Measurements from ENCODE around the gene ZNF202.
"Not testable (repeated sequence)": the region's sequence is repeated elsewhere in the genome, so short reads cannot be mapped to it uniquely, and the experiment has no call there.

ZNF202 gene

GRCh38 chr11:123741159-123742030 lies at the start of gene ZNF202:
TSS of gene ZNF202 (minus strand) at chr11:123741660. CDS start at chr11:123730888, 10,772 bp downstream.
- DNase-seq, result peak; percentile 77

DNA sequence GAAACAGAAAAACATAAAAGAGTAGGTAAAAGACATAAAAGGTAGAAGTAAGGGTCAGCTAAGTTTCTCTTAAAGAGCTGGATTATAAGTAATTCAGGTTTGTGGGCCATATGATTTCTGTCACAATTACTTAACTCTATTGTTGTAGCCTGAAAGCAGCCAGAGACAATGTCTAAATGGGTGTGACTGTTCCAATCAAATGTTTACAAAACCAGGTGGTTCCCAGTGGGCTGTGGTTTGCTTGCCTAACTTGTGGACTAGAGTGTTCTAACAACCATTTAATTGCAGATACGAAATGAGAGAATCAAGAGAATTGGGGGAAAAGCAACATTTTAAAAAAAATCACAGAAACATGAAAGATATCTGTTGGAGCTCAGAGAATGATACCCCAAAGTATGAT lies 42.1 kb upstream of the ZNF202 start:
- no peak for DNase-seq

GRCh38 chr11:123778511-123778910 lies 37.1 kb upstream of the ZNF202 start:
- DNase-seq, result no peak

GRCh38 chr11:123775715-123776549 lies 34.5 kb upstream of the ZNF202 start:
- DNase-seq, result no peak

- DNase-seq, result no peak
Observed at GRCh38 chr11:123775289-123775688, 33.8 kb upstream of the ZNF202 start.

DNA sequence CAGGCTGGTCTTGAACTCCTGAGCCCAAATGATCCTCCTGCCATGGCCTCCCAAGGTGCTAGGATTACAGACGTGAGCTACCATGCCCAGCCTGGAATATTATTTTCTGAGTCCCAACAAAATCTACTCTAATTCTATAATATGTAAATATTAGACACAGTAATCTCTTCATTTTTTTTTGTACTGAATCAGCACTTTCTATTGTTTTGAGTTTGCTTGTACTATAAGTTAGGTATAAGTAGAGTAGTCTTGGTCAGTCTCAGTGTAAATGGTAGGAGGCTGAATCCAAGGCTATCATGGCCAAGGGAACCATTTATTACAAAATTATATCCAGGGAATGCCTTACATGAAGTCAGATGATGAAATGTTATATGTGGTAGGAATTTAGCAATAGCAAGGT lies 32.5 kb upstream of the ZNF202 start:
- DNase-seq, result no peak

DNA sequence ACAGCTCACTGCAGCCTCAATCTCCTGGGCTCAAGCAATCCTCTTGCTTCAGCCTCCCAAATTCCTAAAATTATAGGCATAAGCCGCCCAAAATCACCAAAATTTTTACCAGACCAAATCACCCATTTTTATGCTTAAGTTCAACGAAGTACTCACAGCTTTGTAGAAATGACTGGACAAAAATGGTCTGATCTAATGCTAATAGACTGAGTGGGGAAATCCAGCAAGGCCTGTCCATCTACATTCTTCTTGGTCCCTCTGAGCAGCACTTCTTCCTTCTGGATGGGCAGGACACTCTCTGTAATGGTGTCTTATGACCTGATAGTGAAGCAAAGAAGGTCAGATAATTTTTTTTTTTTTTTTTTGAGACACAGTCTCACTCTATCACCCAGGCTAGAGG lies 31.6 kb upstream of the ZNF202 start:
- DNase-seq, result no peak

DNA sequence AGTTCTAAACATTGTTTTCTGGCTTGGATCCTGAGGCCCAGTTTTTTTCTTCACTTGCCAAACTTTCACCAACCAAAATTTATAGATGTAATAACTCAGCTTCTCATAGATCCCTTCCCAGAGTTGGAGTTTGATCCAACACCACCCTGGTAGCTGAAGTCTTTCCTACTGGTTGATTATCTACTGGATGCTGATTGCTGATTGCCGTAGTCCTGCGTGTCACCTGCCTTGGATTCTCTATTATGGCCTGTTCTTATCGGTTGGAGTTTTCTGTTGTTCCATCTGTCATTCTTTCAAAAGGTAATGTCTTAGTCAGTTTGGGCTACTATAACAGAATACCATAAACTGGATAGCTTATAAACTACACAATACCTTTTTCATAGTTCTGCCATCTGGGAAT lies 30.2 kb upstream of the ZNF202 start:
- no peak for DNase-seq

DNA sequence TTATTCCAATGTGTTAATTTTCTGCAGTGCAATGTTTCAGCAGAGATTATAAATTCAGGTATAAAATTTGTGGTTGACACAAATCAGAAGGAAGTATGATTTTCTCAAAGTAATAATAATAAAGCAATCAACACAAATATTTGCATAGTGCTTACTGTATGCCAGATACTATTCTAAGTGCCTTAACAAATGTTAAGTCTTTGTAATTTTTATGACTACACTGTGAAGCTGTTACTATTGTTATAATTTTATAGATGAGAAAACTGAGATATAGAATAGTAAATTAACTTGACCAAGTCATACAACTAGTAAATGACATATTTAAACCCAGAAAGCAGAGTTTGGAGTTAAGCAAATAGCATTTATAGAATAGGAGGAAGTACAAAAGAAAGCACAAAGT lies 29.3 kb upstream of the ZNF202 start:
- DNase-seq, result no peak

GRCh38 chr11:123765601-123766000 lies 24.1 kb upstream of the ZNF202 start:
- no peak for DNase-seq

- no peak for DNase-seq
Observed at GRCh38 chr11:123762422-123762821, 21.0 kb upstream of the ZNF202 start.

GRCh38 chr11:123760894-123761293 lies 19.4 kb upstream of the ZNF202 start:
- no peak for DNase-seq

DNA sequence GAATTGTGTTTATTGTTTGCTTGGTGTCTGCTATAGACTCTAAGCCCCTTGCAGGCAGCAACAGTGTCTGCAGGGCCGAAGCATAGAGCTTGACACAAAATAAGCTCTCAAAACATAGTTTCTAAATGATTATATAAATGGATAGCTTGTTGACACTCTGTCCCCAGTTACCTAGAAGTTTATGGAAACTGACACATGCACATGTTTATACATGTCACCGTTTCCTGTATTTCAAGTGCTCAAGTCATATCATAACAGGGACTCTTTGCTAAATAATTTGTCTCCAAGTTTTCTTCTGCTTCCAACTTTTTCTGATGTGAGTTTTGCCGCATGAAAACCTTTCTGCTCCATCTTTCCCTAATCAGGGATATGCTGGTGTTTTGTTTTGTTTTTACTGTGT lies 16.5 kb upstream of the ZNF202 start:
- no peak for DNase-seq

- no peak for DNase-seq
Observed at GRCh38 chr11:123755813-123756212, 14.4 kb upstream of the ZNF202 start.

DNA sequence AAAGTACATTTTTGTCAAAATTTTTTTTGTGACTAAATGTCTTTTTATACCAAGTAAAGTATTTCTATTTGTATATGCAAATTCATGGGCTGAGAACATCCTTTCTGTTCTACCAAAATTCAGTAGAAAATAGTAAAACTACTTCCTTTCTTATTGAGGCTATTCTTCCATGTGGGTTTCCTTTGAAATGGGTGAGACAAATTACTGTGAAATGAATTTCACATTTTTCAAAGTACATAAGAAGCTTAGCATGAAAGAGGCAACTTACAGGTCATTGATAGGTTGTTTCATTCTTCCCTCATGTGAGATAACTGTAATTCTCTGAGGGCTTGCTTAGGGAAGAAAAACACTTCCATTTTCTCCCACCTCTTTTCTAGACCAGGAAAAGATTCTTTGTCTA lies 13.9 kb upstream of the ZNF202 start:
- DNase-seq, result no peak

- DNase-seq, result no peak
Observed at GRCh38 chr11:123754101-123754568, 12.7 kb upstream of the ZNF202 start, which contains the start of gene OR6X1. TSS of gene OR6X1 (minus strand) at chr11:123754518. CDS start at chr11:123754518, 0 bp downstream.

DNA sequence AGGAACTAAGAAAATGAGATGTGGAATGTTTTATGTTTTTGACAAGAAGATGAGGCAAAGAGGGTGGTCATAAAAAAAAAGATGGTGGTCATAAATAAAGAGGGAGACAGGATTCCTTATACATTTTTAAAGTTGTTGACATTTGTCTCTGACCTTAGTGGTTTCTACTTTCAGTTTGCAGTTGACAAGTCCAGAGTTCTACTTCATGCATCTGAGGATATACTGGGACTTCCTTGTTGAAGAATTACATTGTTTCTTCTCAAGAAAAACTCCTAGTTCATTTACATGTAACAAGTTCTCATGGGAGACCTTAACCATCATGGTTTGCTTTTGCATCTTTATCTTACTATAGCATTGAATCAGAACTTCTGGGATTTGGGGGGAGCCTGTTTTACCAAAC lies 11.7 kb upstream of the ZNF202 start:
- DNase-seq, result no peak

DNA sequence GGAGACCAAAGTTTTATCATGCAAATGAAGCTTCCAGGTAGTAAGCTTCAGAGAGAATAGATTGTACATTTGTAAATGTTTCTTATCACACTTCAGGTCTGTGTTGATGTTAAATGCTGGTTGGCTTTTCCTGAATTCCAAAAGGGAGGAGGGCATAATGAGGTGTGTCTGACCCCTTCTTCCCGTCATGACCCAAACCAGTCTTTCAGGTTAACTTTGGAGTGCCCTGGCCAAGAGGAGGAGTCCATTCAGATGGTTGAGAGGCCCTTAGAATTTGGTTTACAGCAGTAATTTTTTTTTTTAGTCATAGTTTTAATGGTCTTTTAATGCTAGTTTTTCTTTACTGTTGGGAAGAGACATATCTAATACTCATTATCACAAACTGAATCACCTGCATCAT lies 10.3 kb upstream of the ZNF202 start:
- no peak for DNase-seq

- DNase-seq, result not testable (repeated sequence)
Observed at GRCh38 chr11:123748349-123748748, 6.9 kb upstream of the ZNF202 start.

- no peak for DNase-seq
Observed at GRCh38 chr11:123745764-123746451, 4.4 kb upstream of the ZNF202 start.

- no peak for DNase-seq
Observed at GRCh38 chr11:123742724-123743120, 1.3 kb upstream of the ZNF202 start.

GRCh38 chr11:123742031-123742723 lies 717 bp upstream of the ZNF202 start:
- DNase-seq, result no peak

DNA sequence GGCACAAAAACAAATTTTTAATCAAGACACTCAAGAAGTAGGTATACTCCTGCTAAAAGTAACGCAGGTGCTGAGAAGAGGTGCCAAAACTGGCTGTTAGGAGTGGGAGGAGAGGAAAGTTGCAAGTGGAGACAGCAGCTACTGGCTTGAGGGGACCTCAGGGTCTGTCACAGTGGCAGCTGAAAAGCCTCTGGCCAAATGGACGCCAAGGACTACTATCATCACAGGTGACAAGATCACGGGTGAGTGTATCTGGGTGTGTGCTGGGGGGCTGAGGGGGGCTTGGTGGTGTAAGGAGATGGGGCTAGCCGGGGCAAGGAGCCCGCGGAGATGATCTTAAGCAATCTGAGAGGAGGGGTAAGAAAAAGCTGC lies 687 bp downstream of the ZNF202 start:
- no peak for DNase-seq
